Stomach (tissue), 9 donors: ENCODE results near the gene OR51Q1. TPM values are rescaled to one million over a fixed set of nuclear protein-coding genes. Genes with fewer than 3 reads are reported as not detected.

ENCODE experiments used
- DNase-seq, 2 donors: peaks; one replicate each; pipeline versions ENCODE4 v3.0.0 to v3.0.0-alpha.2; 2013 to 2019
- H3K27ac ChIP-seq, 5 donors: fragments of 200-600 bp in 4 of 5; sonication (generic) in 4 of 5; one replicate each; pipeline ENCODE4 v1.5.1; 2013 to 2019; ENCODE audit warnings: mild to moderate bottlenecking in 1 of 5, moderate library complexity in 1 of 5
- H3K27me3 ChIP-seq, 3 donors: fragments of 200-600 bp; sonication (generic); one replicate each; pipeline ENCODE4 v1.5.1; 2017 to 2019; ENCODE audit warnings: mixed run types in 1 of 3
- H3K36me3 ChIP-seq, 4 donors: fragments of 200-600 bp; sonication (generic); 1 replicate in 3 of 4; 2 replicates in 1 of 4; pipeline ENCODE4 v1.5.1; 2016 to 2019
- H3K4me1 ChIP-seq, 4 donors: fragments of 200-600 bp; sonication (generic); one replicate each; pipeline ENCODE4 v1.5.1; 2016 to 2019
- H3K4me3 ChIP-seq, 4 donors: fragments of 200-600 bp; sonication (generic) in 3 of 4; one replicate each; pipeline ENCODE4 v1.5.1; 2016 to 2019; ENCODE audit warnings: mild to moderate bottlenecking in 1 of 4
- H3K9me3 ChIP-seq, 4 donors: fragments of 200-600 bp; sonication (generic); one replicate each; pipeline ENCODE4 v1.5.1; 2016 to 2019
- CTCF ChIP-seq, 7 experiments: fragments of 450-650 bp in 4 of 7; fragments of 200-600 bp in 3 of 7; sonication (generic) in 3 of 7; IDR thresholded peaks; one replicate each; pipeline ENCODE4 v1.5.1; 2016 to 2019; ENCODE audit warnings: antibody characterized with exemption in 7 of 7, control low read depth in 2 of 7, mild to moderate bottlenecking in 1 of 7
- EP300 ChIP-seq: sonication (generic); formaldehyde crosslinking; IDR thresholded peaks from one replicate; pipeline ENCODE4 v1.6.1; 2017; ENCODE audit warnings: antibody characterized with exemption
- POLR2A ChIP-seq, 4 donors: fragments of 450-650 bp; IDR thresholded peaks; one replicate each; pipeline ENCODE4 v1.6.1; 2016; ENCODE audit warnings: antibody characterized with exemption in 4 of 4, control low read depth in 2 of 4, mild to moderate bottlenecking in 1 of 4, moderate library complexity in 1 of 4
- POLR2AphosphoS5 ChIP-seq, 3 donors: sonication (generic); formaldehyde crosslinking; IDR thresholded peaks; one replicate each; pipeline ENCODE4 v1.6.1; 2016; ENCODE audit warnings: antibody characterized with exemption in 3 of 3
- WGBS, 5 donors: extraction: QIAGEN DNeasy Blood & Tissue Kit in 3 of 5; methylation state at CpG; one replicate each; pipeline versions ENCODE4 v1.1.5 to v1.1.7; 2013 to 2018; 5-methylcytosine and 5-hydroxymethylcytosine counted together
- intact Hi-C: fragments of 100-400 bp; cut with DNase I; formaldehyde crosslinking; loops from one replicate; pipeline ENCODE4 v1.15.1; 2023; ENCODE audit warnings: low total_unique reads
- polyA plus RNA-seq, 3 donors: library from polyadenylated mRNA; stranded (reverse); fragments of 200-250 nt; gene quantifications; one replicate each; pipeline ENCODE4 v1.2.3, GENCODE V29; 2013
- total RNA-seq, 5 donors: library from RNA; depleted of rRNA; stranded (reverse); fragments of >200 nt; gene quantifications; one replicate each; pipeline versions ENCODE4 v1.1.0 to v1.2.3, GENCODE V29; 2014 to 2016
- donor health status: healthy with polysubstance abuse.
- donor health status: Bipolar disorder and iron deficiency.
- donor health status: healthy.

Gene OR51Q1
- total and polyA plus RNA-seq, 8 donors, result not detected

GRCh38 chr11:5423131-5423530 lies 1.2 kb downstream of the OR51Q1 start:
- 22 to 65% (median 50%) methylated on average over 3 of the region's 3 CpGs for WGBS, 5 donors
- DNase-seq, result no peak
- no peak overlapping the region for H3K4me3 ChIP-seq
- no peaks in the 10 kb centered on the region for H3K9me3 ChIP-seq
- intact Hi-C loops, result no loop called here
- no peak overlapping the region for H3K27ac ChIP-seq
- no peaks in the 10 kb centered on the region for H3K4me1 ChIP-seq
- H3K36me3 ChIP-seq, result no peaks in the 10 kb centered on the region
- H3K27me3 ChIP-seq, result no peaks in the 10 kb centered on the region
- TF ChIP-seq EP300, result no peak
- TF ChIP-seq POLR2A (IDR thresholded peaks at IDR 0.05), result no peak
- no peak for TF ChIP-seq POLR2AphosphoS5 (IDR thresholded peaks at IDR 0.05)
- TF ChIP-seq CTCF (IDR thresholded peaks at IDR 0.05), result no peak

- Histone ChIP-seq H3K9me3 (no peaks in the 10 kb centered on the region), H3K27ac (no peak within 1 kb of the TSS), H3K4me3 (no peak within 1 kb of the TSS), H3K27me3 (no peaks in the 10 kb centered on the region), H3K36me3 (no peaks in the 10 kb centered on the region), H3K4me1 (no peaks in the 10 kb centered on the region)
- WGBS, 5 donors, result 24 to 33% (median 32%) methylated on average over 2 of the region's 2 CpGs
- intact Hi-C loops, result no loop called here
- TF ChIP-seq EP300, result no peak
- no peak for TF ChIP-seq CTCF (IDR thresholded peaks at IDR 0.05)
- TF ChIP-seq POLR2A (IDR thresholded peaks at IDR 0.05), result no peak
- no peak for TF ChIP-seq POLR2AphosphoS5 (IDR thresholded peaks at IDR 0.05)
- no peak for DNase-seq
Measured at GRCh38 chr11:5441414-5441813, 19.5 kb downstream of the OR51Q1 start, which contains the start of gene OR51I1. Gene OR51I1, minus strand, starts transcription at chr11:5441514. Its CDS starts 0 bp downstream, at chr11:5441514.

- intact Hi-C loops, result no loop called here
Measured at GRCh38 chr11:5443835-5444393, 22.0 kb downstream of the OR51Q1 start.

GRCh38 chr11:5449023-5449422 lies 27.1 kb downstream of the OR51Q1 start, which contains the start of gene OR51I2:
Gene OR51I2, plus strand, starts transcription at chr11:5449323. Its CDS starts 4,166 bp downstream, at chr11:5453489.
- intact Hi-C loops, result no loop called here
- Histone ChIP-seq H3K27me3 (no peaks in the 10 kb centered on the region), H3K4me3 (no peak within 1 kb of the TSS), H3K9me3 (no peaks in the 10 kb centered on the region), H3K36me3 (no peaks in the 10 kb centered on the region), H3K27ac (no peak within 1 kb of the TSS), H3K4me1 (no peaks in the 10 kb centered on the region)
- WGBS, 5 donors, result 87 to 98% (median 92%) methylated on average over 2 of the region's 2 CpGs
- no peak for DNase-seq
- TF ChIP-seq POLR2A (IDR thresholded peaks at IDR 0.05), result no peak
- no peak for TF ChIP-seq POLR2AphosphoS5 (IDR thresholded peaks at IDR 0.05)
- no peak for TF ChIP-seq CTCF (IDR thresholded peaks at IDR 0.05)
- TF ChIP-seq EP300, result no peak

More at GRCh38 chr11:5443835-5444393, 22.0 kb downstream of the OR51Q1 start:
- Histone ChIP-seq H3K27me3 (no peaks in the 10 kb centered on the region), H3K27ac (no peak overlapping the region), H3K4me3 (no peak overlapping the region), H3K36me3 (no peaks in the 10 kb centered on the region), H3K9me3 (no peaks in the 10 kb centered on the region), H3K4me1 (no peaks in the 10 kb centered on the region)
- no peak for DNase-seq
- 26 to 56% (median 54%) methylated on average over 2 of the region's 2 CpGs for WGBS, 5 donors
- TF ChIP-seq POLR2A (IDR thresholded peaks at IDR 0.05) (no peak), CTCF (IDR thresholded peaks at IDR 0.05) (no peak), POLR2AphosphoS5 (IDR thresholded peaks at IDR 0.05) (no peak), EP300 (no peak)
